OCI-LY1 (cell line): ENCODE data around the gene MIOX.

ENCODE experiments used
- EZH2 ChIP-seq: fragments of 200-600 bp; sonication (generic), shearing (Covaris generic); IDR thresholded peaks from 2 replicates; pipeline ENCODE4 v1.8.0; 2017; ENCODE audit warnings: borderline replicate concordance, mixed run types, mild to moderate bottlenecking, antibody characterized with exemption, low read length, moderate library complexity, mixed read lengths
- TF ChIP-seq, protein P1 (sequence below): fragments of 200-600 bp; sonication (generic), shearing (Covaris generic); IDR thresholded peaks from 2 replicates; pipeline ENCODE4 v1.5.1; 2017; ENCODE audit warnings: mild to moderate bottlenecking, antibody characterized with exemption, low read length, moderate library complexity, mixed read lengths

DNA sequence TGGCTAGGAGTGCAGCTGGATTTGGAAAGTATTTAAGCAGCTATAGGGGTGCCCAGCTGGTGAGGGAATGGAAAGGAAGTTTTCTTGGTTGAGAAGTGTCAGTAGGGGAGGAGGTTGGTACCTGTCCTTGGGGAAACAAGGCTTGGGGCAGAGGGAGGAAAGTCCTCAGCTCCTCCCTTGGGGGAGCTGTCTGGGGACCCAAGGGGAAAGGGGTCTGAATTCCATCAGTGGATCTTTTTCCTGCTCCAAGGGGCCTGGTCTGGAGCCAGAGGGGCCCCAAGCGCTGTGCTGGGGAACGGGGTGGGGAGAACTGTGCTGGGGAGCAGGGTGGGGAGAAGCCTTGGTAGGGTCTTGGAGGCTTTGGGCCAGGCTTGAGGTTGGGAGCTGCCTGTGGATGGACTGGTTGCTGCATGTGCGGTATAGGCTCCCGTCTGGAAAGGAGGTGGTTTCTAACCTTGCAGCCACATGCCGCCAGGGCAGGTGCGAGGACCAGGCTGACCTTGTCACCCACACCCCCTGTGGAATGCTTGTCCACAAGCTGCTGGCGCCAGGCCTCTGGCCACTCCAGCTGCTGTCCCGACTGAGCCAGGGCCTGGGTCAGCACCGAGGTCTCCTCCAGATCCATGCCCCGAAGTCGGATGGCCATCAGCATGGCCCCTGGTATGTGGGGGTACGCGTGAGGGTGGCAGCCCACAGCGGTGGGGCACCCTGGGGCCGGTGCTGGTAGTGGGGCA, 42.2 kb downstream of the MIOX start:
- TF ChIP-seq EZH2, result no peak
- TF ChIP-seq, protein P1, sequence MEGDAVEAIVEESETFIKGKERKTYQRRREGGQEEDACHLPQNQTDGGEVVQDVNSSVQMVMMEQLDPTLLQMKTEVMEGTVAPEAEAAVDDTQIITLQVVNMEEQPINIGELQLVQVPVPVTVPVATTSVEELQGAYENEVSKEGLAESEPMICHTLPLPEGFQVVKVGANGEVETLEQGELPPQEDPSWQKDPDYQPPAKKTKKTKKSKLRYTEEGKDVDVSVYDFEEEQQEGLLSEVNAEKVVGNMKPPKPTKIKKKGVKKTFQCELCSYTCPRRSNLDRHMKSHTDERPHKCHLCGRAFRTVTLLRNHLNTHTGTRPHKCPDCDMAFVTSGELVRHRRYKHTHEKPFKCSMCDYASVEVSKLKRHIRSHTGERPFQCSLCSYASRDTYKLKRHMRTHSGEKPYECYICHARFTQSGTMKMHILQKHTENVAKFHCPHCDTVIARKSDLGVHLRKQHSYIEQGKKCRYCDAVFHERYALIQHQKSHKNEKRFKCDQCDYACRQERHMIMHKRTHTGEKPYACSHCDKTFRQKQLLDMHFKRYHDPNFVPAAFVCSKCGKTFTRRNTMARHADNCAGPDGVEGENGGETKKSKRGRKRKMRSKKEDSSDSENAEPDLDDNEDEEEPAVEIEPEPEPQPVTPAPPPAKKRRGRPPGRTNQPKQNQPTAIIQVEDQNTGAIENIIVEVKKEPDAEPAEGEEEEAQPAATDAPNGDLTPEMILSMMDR, result no peak
